Measurements from ENCODE around the gene RGPD4. TPM values are rescaled to one million over a fixed set of nuclear protein-coding genes. Genes with fewer than 3 reads are reported as not detected.
"Not testable (repeated sequence)": the region's sequence is repeated elsewhere in the genome, so short reads cannot be mapped to it uniquely, and the experiment has no call there.

RGPD4 gene
- total RNA-seq, 6 experiments from 2014 or later = not detected

DNA sequence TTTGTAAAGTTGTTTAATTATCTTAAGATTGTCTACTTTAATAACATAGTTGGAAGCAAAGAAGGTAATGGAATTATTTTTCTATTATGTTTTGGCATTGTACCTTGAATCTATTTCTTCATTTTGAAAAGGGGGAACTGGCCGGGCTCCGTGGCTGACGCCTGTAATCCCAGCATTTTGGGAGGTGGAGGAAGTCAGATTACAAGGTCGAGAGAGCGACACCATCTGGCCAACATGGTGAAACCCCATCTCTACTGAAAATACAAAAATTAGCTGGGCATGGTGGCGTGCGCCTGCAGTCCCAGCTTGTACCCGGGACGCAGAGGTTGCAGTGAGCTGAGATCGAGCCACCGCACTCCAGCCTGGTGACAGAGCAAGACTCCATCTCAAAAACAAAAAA is 6.9 kb downstream of the RGPD4 start:
- H3K4me3 ChIP-seq; ATAC-seq; H3K36me3 ChIP-seq; H3K9me3 ChIP-seq; H3K27me3 ChIP-seq; H3K27ac ChIP-seq; intact Hi-C loops (cut with DNase I); H3K4me1 ChIP-seq; DNase-seq: not testable (repeated sequence)
- TF ChIP-seq, protein P1, sequence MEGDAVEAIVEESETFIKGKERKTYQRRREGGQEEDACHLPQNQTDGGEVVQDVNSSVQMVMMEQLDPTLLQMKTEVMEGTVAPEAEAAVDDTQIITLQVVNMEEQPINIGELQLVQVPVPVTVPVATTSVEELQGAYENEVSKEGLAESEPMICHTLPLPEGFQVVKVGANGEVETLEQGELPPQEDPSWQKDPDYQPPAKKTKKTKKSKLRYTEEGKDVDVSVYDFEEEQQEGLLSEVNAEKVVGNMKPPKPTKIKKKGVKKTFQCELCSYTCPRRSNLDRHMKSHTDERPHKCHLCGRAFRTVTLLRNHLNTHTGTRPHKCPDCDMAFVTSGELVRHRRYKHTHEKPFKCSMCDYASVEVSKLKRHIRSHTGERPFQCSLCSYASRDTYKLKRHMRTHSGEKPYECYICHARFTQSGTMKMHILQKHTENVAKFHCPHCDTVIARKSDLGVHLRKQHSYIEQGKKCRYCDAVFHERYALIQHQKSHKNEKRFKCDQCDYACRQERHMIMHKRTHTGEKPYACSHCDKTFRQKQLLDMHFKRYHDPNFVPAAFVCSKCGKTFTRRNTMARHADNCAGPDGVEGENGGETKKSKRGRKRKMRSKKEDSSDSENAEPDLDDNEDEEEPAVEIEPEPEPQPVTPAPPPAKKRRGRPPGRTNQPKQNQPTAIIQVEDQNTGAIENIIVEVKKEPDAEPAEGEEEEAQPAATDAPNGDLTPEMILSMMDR (IDR thresholded peaks at IDR 0.05) = peak in 1 of 4 donors; percentile 20
- 12% methylated on average over 9 of the region's 11 CpGs for WGBS (ENCODE audit: insufficient coverage, low coverage, low lambda C conversion rate, missing lambda C conversion rate)

DNA sequence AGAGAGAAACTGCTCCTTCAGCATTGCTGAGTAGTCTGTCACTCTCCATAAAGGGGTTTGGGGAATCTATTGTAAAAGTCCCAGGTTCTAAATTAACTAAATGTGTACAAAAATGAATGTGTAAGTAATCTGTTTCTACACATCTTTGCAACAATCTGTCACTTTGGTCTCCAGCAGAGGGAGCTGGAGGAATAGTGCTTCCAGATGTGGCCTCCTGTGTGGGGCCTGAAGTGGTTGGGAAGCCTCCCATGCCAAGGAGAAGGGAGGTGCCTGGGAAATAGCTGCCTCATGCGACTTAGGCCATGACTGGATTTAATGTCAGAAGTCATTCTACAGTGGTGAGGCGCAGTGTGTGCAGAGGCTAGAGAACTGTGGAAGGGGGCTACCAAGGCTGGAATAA is 89.4 kb downstream of the RGPD4 start:
- not testable (repeated sequence) for H3K4me3 ChIP-seq, H3K9me3 ChIP-seq

DNA sequence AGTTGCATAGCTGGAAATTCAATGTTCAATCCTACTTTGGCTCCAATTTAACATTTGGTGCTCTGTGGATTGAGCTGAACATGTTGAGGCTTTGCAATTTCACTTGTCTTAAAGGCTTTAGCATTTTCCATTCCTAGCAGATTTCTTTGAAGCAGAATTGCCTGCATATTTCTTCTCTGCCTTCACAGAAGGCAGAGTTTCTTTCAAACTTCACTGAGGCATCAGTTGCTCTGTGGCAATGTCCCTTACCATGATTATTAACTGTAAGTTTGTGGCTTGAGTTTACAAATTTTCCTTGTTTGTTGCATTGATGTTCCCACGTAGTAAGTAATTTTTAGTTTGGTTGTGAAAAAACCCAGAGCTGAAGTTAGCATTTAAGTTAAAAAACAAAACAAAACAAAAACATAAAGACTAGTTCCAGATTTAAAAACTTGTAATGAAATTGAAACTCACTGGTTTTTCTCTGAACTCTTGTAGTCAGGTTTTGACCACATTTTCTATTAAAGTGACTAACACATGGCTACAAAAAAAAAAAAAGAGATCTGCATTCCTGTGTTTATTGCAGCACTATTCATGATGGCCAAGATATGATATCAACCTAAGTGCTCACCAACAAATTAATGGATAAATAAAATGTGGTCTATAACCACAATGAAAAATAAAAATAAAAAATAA is 90.1 kb downstream of the RGPD4 start:
- H3K4me1 ChIP-seq; H3K9me3 ChIP-seq; H3K36me3 ChIP-seq; H3K27me3 ChIP-seq; intact Hi-C loops (cut with DNase I); H3K27ac ChIP-seq; DNase-seq; ATAC-seq; H3K4me3 ChIP-seq: not testable (repeated sequence)
- WGBS (ENCODE audit: insufficient coverage, low coverage, low lambda C conversion rate, missing lambda C conversion rate) = 41% methylated on average over 1 of the region's 1 CpG

More for the DNA sequence above, 89.4 kb downstream of the RGPD4 start:
- H3K4me1 ChIP-seq; H3K36me3 ChIP-seq; intact Hi-C loops (cut with DNase I); H3K27ac ChIP-seq; DNase-seq; H3K27me3 ChIP-seq: not testable (repeated sequence)
- ATAC-seq = peak; percentile 86 to 90 (median 88)
- WGBS (ENCODE audit: insufficient coverage, low coverage, low lambda C conversion rate, missing lambda C conversion rate) = no CpG with 5 or more reads among the region's 2 CpGs

DNA sequence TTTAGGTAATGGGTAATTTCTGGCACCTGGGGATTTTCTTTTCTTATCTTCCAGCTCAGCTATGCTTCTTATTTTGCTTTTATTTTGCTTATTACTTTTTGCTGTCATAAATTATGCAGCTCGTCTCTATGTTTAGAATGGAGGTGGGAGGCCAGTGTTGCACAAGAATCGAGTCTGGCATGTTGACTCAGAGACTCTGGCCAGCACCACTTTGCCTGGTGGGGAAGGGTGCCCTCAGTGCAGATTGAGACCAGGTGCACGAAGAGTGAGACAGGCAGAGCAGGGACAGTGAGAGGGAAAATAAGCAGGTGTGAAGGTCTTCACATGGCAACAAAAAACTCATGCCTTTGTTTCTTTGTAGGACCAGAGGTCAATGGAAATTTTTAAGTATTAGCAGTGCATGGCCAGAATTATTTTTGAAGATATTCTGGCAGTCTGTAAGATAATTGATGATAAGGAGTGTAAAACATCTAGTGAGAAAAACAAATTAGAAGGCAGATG is 100.4 kb downstream of the RGPD4 start:
- Histone ChIP-seq H3K27ac (no peak overlapping the region), H3K27me3 (no peaks in the 10 kb centered on the region), H3K9me3 (no peaks in the 10 kb centered on the region), H3K4me3 (no peak overlapping the region), H3K4me1 (no peaks in the 10 kb centered on the region), H3K36me3 (no peaks in the 10 kb centered on the region)
- no peak for DNase-seq
- intact Hi-C loops (cut with DNase I) = no loop called here
- 28% methylated on average over 3 of the region's 3 CpGs for WGBS (ENCODE audit: insufficient coverage, low coverage, low lambda C conversion rate, missing lambda C conversion rate)
- TF ChIP-seq, protein P1 (IDR thresholded peaks at IDR 0.05) = no peak
- no peak for TF ChIP-seq POLR2A (IDR thresholded peaks at IDR 0.05)
- no peak for ATAC-seq

DNA sequence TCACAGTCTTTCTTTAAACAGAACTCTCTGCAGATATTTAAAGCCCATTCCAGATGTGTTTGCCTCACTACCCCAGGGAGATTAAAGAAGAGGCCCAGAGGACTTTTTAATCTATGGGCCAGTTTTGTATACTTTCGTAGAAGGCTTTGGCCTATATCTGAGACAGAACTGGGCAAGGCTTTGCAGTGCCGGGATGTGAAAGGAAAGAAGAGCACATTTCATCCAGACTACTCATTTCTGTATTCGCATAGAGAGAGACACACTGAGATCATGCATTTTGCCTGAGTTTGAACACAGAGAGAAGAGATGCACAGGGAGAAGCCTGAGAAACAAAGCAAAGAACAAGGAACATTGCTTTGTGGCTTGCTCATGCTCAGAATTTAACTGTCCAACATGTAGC is 104.7 kb downstream of the RGPD4 start:
- no peak for ATAC-seq
- WGBS (ENCODE audit: insufficient coverage, low coverage, low lambda C conversion rate, missing lambda C conversion rate) = 79% methylated on average over 3 of the region's 3 CpGs
- Histone ChIP-seq H3K9me3 (no peaks in the 10 kb centered on the region), H3K4me3 (no peak overlapping the region), H3K27ac (no peak overlapping the region), H3K36me3 (no peaks in the 10 kb centered on the region), H3K4me1 (no peaks in the 10 kb centered on the region), H3K27me3 (no peaks in the 10 kb centered on the region)
- intact Hi-C loops (cut with DNase I) = no loop called here
- no peak for DNase-seq
- TF ChIP-seq, protein P1 (IDR thresholded peaks at IDR 0.05) = no peak
- TF ChIP-seq POLR2A (IDR thresholded peaks at IDR 0.05) = no peak
